T-helper 1 cell (primary cell): ENCODE results near the gene CX3CL1.
"Not testable (repeated sequence)": the region's sequence is repeated elsewhere in the genome, so short reads cannot be mapped to it uniquely, and the experiment has no call there.

Source experiments
- DNase-seq, 5 donors: peaks; one replicate each; pipeline ENCODE4 v3.0.0-alpha.2; 2012 to 2020

The CX3CL1 gene

GRCh38 chr16:57358086-57358420, 14.2 kb upstream of the CX3CL1 start:
- no peak for DNase-seq

- no peak for DNase-seq
Measured at GRCh38 chr16:57358527-57359095, 13.7 kb upstream of the CX3CL1 start, which contains the start of gene CCL22. CCL22 (plus strand) TSS chr16:57358783; CDS start chr16:57358817, 34 bp downstream.

- DNase-seq, result no peak
Measured at GRCh38 chr16:57360321-57360935, 11.9 kb upstream of the CX3CL1 start.

GRCh38 chr16:57361404-57361803, 10.9 kb upstream of the CX3CL1 start:
- no peak for DNase-seq

GRCh38 chr16:57364143-57364542, 8.1 kb upstream of the CX3CL1 start:
- DNase-seq, result no peak

- DNase-seq, result no peak
Measured at GRCh38 chr16:57366544-57367040, 5.7 kb upstream of the CX3CL1 start.

GRCh38 chr16:57367116-57367752, 5.1 kb upstream of the CX3CL1 start:
- DNase-seq, result no peak

GRCh38 chr16:57371494-57372371, 557 bp upstream of the CX3CL1 start:
- DNase-seq, result no peak

GRCh38 chr16:57373117-57373947, 1.0 kb downstream of the CX3CL1 start:
- no peak for DNase-seq

GRCh38 chr16:57374067-57374534, 1.8 kb downstream of the CX3CL1 start:
- no peak for DNase-seq

- not testable (repeated sequence) for DNase-seq
Measured at GRCh38 chr16:57374925-57375465, 2.7 kb downstream of the CX3CL1 start.

- DNase-seq, result no peak
Measured at GRCh38 chr16:57376313-57376818, 4.1 kb downstream of the CX3CL1 start.

GRCh38 chr16:57377080-57377841, 5.0 kb downstream of the CX3CL1 start:
- no peak for DNase-seq

- no peak for DNase-seq
Measured at GRCh38 chr16:57379579-57379978, 7.3 kb downstream of the CX3CL1 start.

GRCh38 chr16:57380671-57381462, 8.6 kb downstream of the CX3CL1 start:
- no peak for DNase-seq

GRCh38 chr16:57381791-57382534, 9.7 kb downstream of the CX3CL1 start:
- no peak for DNase-seq

- no peak for DNase-seq
Measured at GRCh38 chr16:57382535-57383275, 10.4 kb downstream of the CX3CL1 start.
